ENCODE measurements around the gene RETREG1.

DNA sequence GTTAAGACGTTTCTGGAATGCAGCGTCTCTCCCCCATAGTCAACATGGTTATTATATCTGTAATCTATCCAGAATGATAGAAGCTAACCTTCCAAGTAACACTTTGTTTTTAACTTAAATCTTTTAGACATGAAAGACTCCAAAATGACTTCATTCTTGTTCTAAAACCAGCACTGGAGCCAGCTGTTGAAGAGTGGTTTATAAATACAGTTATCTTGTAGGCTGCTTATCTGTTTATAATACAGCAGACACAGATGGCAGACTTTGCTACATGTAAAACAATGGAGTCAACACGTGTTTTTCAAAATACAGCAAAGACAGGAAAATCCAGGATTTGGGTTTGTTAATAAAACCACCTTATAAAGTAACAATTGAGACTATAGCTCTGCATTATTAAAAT is 48.8 kb upstream of the RETREG1 start:
- TF ChIP-seq, protein P1, sequence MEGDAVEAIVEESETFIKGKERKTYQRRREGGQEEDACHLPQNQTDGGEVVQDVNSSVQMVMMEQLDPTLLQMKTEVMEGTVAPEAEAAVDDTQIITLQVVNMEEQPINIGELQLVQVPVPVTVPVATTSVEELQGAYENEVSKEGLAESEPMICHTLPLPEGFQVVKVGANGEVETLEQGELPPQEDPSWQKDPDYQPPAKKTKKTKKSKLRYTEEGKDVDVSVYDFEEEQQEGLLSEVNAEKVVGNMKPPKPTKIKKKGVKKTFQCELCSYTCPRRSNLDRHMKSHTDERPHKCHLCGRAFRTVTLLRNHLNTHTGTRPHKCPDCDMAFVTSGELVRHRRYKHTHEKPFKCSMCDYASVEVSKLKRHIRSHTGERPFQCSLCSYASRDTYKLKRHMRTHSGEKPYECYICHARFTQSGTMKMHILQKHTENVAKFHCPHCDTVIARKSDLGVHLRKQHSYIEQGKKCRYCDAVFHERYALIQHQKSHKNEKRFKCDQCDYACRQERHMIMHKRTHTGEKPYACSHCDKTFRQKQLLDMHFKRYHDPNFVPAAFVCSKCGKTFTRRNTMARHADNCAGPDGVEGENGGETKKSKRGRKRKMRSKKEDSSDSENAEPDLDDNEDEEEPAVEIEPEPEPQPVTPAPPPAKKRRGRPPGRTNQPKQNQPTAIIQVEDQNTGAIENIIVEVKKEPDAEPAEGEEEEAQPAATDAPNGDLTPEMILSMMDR (IDR thresholded peaks at IDR 0.05): no peak
- TF ChIP-seq POLR2A (IDR thresholded peaks at IDR 0.05): no peak
